Heart left ventricle (tissue), 13 donors: ENCODE measurements around the gene PXMP4.

Experiments
- POLR2A ChIP-seq, 2 donors: fragments of 450-650 bp; IDR thresholded peaks; one replicate each; pipeline ENCODE4 v1.6.1; 2017; ENCODE audit warnings: antibody characterized with exemption in 2 of 2, mild to moderate bottlenecking in 2 of 2, moderate library complexity in 2 of 2
- TF ChIP-seq, protein P1 (sequence below), 12 donors: fragments of 200-600 bp; sonication (generic) in 4 of 12; IDR thresholded peaks; one replicate each; pipeline versions ENCODE4 v1.5.0 to v1.8.0; 2018 to 2022; ENCODE audit warnings: antibody characterized with exemption in 12 of 12, mild to moderate bottlenecking in 5 of 12
- donor health status: ischemic (EF 13 %, LVEDD 7.1; RV severe dilation, severe dysfunction).
- donor health status: DM: no; HTN: yes; CAD: no.
- donor health status: DM: no; HTN: no; CAD: no.
- donor health status: ischemic (EF 25% LVEDD 6.9; RV normal size, moderate dysfunction).
- donor health status: ischemic (EF 25% LVEDD 5.7; RV mildly dilated, moderate dysfunction).
- donor health status: ischemic (EF 35%, LVEDD 5.7; RV mildly dilated, moderate dysfunction).
- donor health status: nonischemic (EF 11% LVEDD 7.7; RV severe dilation, severe dysfunction).
- donor health status: DM: yes; HTN: yes; CAD: no.
- donor health status: PGD.
- donor health status: ischemic (EF 29% LVEDD 5.4; RV normal size, mild dysfunction).
- donor health status: nonischemic (EF 23%, LVEDD 6.1; RV moderate dilation, normal function).

DNA sequence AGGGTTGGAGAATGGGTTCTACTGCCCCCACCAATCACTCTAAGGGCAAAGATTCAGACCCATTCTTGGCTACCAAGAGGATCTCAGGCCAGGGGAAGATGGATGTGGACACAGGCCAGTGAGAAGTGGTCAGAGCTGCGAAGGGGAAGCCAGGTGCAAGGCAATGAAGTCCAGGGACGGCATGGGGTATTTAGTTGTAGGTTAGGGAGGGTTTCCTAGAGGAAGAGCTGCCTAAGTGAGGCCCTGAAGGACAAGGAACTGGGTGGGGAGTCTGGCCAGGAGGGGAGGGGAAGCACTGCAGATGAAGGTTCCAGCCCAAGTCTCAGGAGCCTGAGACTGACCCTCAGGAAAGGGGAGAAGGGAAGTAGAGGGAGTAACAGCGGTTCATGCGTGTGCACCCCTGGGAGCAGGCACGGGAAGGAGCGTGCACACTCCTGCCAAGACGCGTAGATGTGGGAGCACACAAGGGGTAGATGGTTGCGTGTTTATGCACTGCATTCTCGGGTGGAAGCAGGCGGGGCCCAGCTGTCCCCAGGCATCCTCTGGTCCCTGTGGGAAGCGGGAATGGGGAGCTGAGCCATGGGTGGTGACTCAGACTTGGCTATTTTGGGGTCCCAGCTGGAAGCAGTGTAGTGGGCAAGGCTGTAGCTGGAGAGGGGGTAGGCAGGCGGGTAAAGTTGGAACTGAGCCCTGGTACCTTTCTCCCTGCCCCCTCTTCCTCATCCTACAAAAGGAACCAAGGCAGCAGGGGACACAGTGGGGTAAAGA is 50.1 kb downstream of the PXMP4 start:
- TF ChIP-seq, protein P1, sequence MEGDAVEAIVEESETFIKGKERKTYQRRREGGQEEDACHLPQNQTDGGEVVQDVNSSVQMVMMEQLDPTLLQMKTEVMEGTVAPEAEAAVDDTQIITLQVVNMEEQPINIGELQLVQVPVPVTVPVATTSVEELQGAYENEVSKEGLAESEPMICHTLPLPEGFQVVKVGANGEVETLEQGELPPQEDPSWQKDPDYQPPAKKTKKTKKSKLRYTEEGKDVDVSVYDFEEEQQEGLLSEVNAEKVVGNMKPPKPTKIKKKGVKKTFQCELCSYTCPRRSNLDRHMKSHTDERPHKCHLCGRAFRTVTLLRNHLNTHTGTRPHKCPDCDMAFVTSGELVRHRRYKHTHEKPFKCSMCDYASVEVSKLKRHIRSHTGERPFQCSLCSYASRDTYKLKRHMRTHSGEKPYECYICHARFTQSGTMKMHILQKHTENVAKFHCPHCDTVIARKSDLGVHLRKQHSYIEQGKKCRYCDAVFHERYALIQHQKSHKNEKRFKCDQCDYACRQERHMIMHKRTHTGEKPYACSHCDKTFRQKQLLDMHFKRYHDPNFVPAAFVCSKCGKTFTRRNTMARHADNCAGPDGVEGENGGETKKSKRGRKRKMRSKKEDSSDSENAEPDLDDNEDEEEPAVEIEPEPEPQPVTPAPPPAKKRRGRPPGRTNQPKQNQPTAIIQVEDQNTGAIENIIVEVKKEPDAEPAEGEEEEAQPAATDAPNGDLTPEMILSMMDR (IDR thresholded peaks at IDR 0.05): no peak
- no peak for TF ChIP-seq POLR2A (IDR thresholded peaks at IDR 0.05)
